Measurements from ENCODE around the gene SPAG16. TPM values are rescaled to one million over a fixed set of nuclear protein-coding genes. Genes with fewer than 3 reads are reported as not detected.
"Not testable (repeated sequence)": the region's sequence is repeated elsewhere in the genome, so short reads cannot be mapped to it uniquely, and the experiment has no call there.

Gene SPAG16
- total RNA-seq, 4 donors from 2014 or later, result 34.1 to 59.3 (median 46.8) TPM

- Histone ChIP-seq H3K36me3 (no peaks in the 10 kb centered on the region), H3K9me3 (no peaks in the 10 kb centered on the region), H3K4me1 (no peaks in the 10 kb centered on the region), H3K27ac (no peak overlapping the region), H3K27me3 (no peaks in the 10 kb centered on the region), H3K4me3 (replicated peaks in 1 of 3) (no peak overlapping the region)
- TF ChIP-seq CTCF (IDR thresholded peaks at IDR 0.05) (no peak), POLR2A (IDR thresholded peaks at IDR 0.05) (no peak)
- DNase-seq, result no peak
- intact Hi-C loops (cut with DNase I), result no loop called here
Measured at GRCh38 chr2:213971536-213971935, 687.3 kb downstream of the SPAG16 start.

GRCh38 chr2:213980883-213981282, 696.6 kb downstream of the SPAG16 start:
- 77 to 80% methylated on average over 3 of the region's 3 CpGs for WGBS, 2 donors
- intact Hi-C loops (cut with DNase I), result no loop called here
- Histone ChIP-seq H3K4me3 (replicated peaks in 1 of 3) (no peak overlapping the region), H3K27ac (no peak overlapping the region), H3K27me3 (no peaks in the 10 kb centered on the region), H3K36me3 (no peaks in the 10 kb centered on the region), H3K4me1 (no peaks in the 10 kb centered on the region), H3K9me3 (no peaks in the 10 kb centered on the region)
- no peak for DNase-seq
- TF ChIP-seq POLR2A (IDR thresholded peaks at IDR 0.05) (no peak), CTCF (IDR thresholded peaks at IDR 0.05) (no peak)

- 94 to 96% methylated on average over 3 of the region's 3 CpGs for WGBS, 2 donors
- no peak overlapping the region for H3K4me3 ChIP-seq (replicated peaks in 1 of 3)
- no peaks in the 10 kb centered on the region for H3K36me3 ChIP-seq
- DNase-seq, result no peak
- intact Hi-C loops (cut with DNase I), result no loop called here
- H3K27me3 ChIP-seq, result no peaks in the 10 kb centered on the region
- H3K27ac ChIP-seq, result no peak overlapping the region
- no peaks in the 10 kb centered on the region for H3K9me3 ChIP-seq
- no peaks in the 10 kb centered on the region for H3K4me1 ChIP-seq
- TF ChIP-seq POLR2A (IDR thresholded peaks at IDR 0.05), result no peak
- TF ChIP-seq CTCF (IDR thresholded peaks at IDR 0.05), result no peak
Measured at GRCh38 chr2:213989207-213989606, 704.9 kb downstream of the SPAG16 start.

GRCh38 chr2:213991453-213992108, 707.3 kb downstream of the SPAG16 start:
- Histone ChIP-seq H3K9me3 (no peaks in the 10 kb centered on the region), H3K36me3 (no peaks in the 10 kb centered on the region), H3K27me3 (no peaks in the 10 kb centered on the region), H3K27ac (no peak overlapping the region), H3K4me3 (replicated peaks in 1 of 3) (no peak overlapping the region), H3K4me1 (no peaks in the 10 kb centered on the region)
- WGBS, 2 donors, result 87 to 94% methylated on average over 5 of the region's 5 CpGs
- TF ChIP-seq POLR2A (IDR thresholded peaks at IDR 0.05), result no peak
- TF ChIP-seq CTCF (IDR thresholded peaks at IDR 0.05), result no peak
- no peak for DNase-seq
- intact Hi-C loops (cut with DNase I), result no loop called here

- no peaks in the 10 kb centered on the region for H3K4me1 ChIP-seq
- H3K36me3 ChIP-seq, result no peaks in the 10 kb centered on the region
- H3K4me3 ChIP-seq (replicated peaks in 1 of 3), result no peak overlapping the region
- 93 to 96% methylated on average over 1 of the region's 1 CpG for WGBS, 2 donors
- DNase-seq, result no peak
- H3K27me3 ChIP-seq, result no peaks in the 10 kb centered on the region
- no peaks in the 10 kb centered on the region for H3K9me3 ChIP-seq
- no peak for TF ChIP-seq CTCF (IDR thresholded peaks at IDR 0.05)
- no peak for TF ChIP-seq POLR2A (IDR thresholded peaks at IDR 0.05)
- no peak overlapping the region for H3K27ac ChIP-seq
- intact Hi-C loops (cut with DNase I), result no loop called here
Measured at GRCh38 chr2:213995400-213996105, 711.3 kb downstream of the SPAG16 start.

GRCh38 chr2:213998976-213999375, 714.7 kb downstream of the SPAG16 start:
- H3K4me3 ChIP-seq (replicated peaks in 1 of 3); H3K27me3 ChIP-seq; H3K9me3 ChIP-seq; H3K27ac ChIP-seq; H3K4me1 ChIP-seq; DNase-seq; H3K36me3 ChIP-seq; intact Hi-C loops (cut with DNase I): not testable (repeated sequence)
- 58 to 61% methylated on average over 3 of the region's 3 CpGs for WGBS, 2 donors
